ENCODE results near the gene SSPN.
"Not testable (repeated sequence)": the region's sequence is repeated elsewhere in the genome, so short reads cannot be mapped to it uniquely, and the experiment has no call there.

SSPN gene

GRCh38 chr12:26227361-26227745, 32.0 kb downstream of the SSPN start:
- TF ChIP-seq SUZ12 (IDR thresholded peaks at IDR 0.05; ENCODE audit: extremely low read depth, insufficient read depth, insufficient read length) (no peak), YY1 (IDR thresholded peaks at IDR 0.05; ENCODE audit: insufficient read depth, insufficient read length) (no peak), ZNF274 (IDR thresholded peaks at IDR 0.05; ENCODE audit: low read depth, low read length) (no peak)
- no peak overlapping the region for H3K4me3 ChIP-seq (ENCODE audit: insufficient read length, low read depth)
- H3K4me1 ChIP-seq (ENCODE audit: insufficient read depth, insufficient read length) = peaks cover 2% of the 10 kb centered on the region
- no peaks in the 10 kb centered on the region for H3K9me3 ChIP-seq (ENCODE audit: insufficient read depth, low read length)
- H3K36me3 ChIP-seq (ENCODE audit: insufficient read depth, insufficient read length, low read length) = no peaks in the 10 kb centered on the region
- no peak for DNase-seq (ENCODE audit: low read depth, low spot score)
- no peak overlapping the region for H3K9ac ChIP-seq (ENCODE audit: insufficient read length, low read depth)
- peaks cover 68% of the 10 kb centered on the region for H3K27me3 ChIP-seq (ENCODE audit: insufficient read depth, insufficient read length)

GRCh38 chr12:26229910-26230309, 34.5 kb downstream of the SSPN start:
- H3K4me3 ChIP-seq (ENCODE audit: insufficient read length, low read depth) = no peak overlapping the region
- no peaks in the 10 kb centered on the region for H3K36me3 ChIP-seq (ENCODE audit: insufficient read depth, insufficient read length, low read length)
- peaks cover 61% of the 10 kb centered on the region for H3K27me3 ChIP-seq (ENCODE audit: insufficient read depth, insufficient read length)
- no peak for TF ChIP-seq SUZ12 (IDR thresholded peaks at IDR 0.05; ENCODE audit: extremely low read depth, insufficient read depth, insufficient read length)
- DNase-seq (ENCODE audit: low read depth, low spot score) = no peak
- H3K9me3 ChIP-seq (ENCODE audit: insufficient read depth, low read length) = no peaks in the 10 kb centered on the region
- H3K4me1 ChIP-seq (ENCODE audit: insufficient read depth, insufficient read length) = peaks cover 2% of the 10 kb centered on the region
- H3K9ac ChIP-seq (ENCODE audit: insufficient read length, low read depth) = no peak overlapping the region

GRCh38 chr12:26231470-26231869, 36.1 kb downstream of the SSPN start:
- TF ChIP-seq YY1 (IDR thresholded peaks at IDR 0.05; ENCODE audit: insufficient read depth, insufficient read length) = no peak
- no peak overlapping the region for H3K9ac ChIP-seq (ENCODE audit: insufficient read length, low read depth)
- H3K4me1 ChIP-seq (ENCODE audit: insufficient read depth, insufficient read length) = no peaks in the 10 kb centered on the region
- no peak overlapping the region for H3K4me3 ChIP-seq (ENCODE audit: insufficient read length, low read depth)
- no peaks in the 10 kb centered on the region for H3K9me3 ChIP-seq (ENCODE audit: insufficient read depth, low read length)
- no peak for DNase-seq (ENCODE audit: low read depth, low spot score)
- H3K36me3 ChIP-seq (ENCODE audit: insufficient read depth, insufficient read length, low read length) = no peaks in the 10 kb centered on the region
- peaks cover 46% of the 10 kb centered on the region for H3K27me3 ChIP-seq (ENCODE audit: insufficient read depth, insufficient read length)

GRCh38 chr12:26231921-26232320, 36.5 kb downstream of the SSPN start:
- no peak for DNase-seq (ENCODE audit: low read depth, low spot score)
- Histone ChIP-seq H3K9ac (ENCODE audit: insufficient read length, low read depth) (no peak overlapping the region), H3K4me1 (ENCODE audit: insufficient read depth, insufficient read length) (no peaks in the 10 kb centered on the region), H3K4me3 (ENCODE audit: insufficient read length, low read depth) (no peak overlapping the region), H3K27me3 (ENCODE audit: insufficient read depth, insufficient read length) (peaks cover 41% of the 10 kb centered on the region), H3K9me3 (ENCODE audit: insufficient read depth, low read length) (no peaks in the 10 kb centered on the region), H3K36me3 (ENCODE audit: insufficient read depth, insufficient read length, low read length) (no peaks in the 10 kb centered on the region)
- TF ChIP-seq YY1 (IDR thresholded peaks at IDR 0.05; ENCODE audit: insufficient read depth, insufficient read length) = no peak
- TF ChIP-seq SUZ12 (IDR thresholded peaks at IDR 0.05; ENCODE audit: extremely low read depth, insufficient read depth, insufficient read length) = no peak
- TF ChIP-seq ZNF274 (IDR thresholded peaks at IDR 0.05; ENCODE audit: low read depth, low read length) = no peak

- Histone ChIP-seq H3K36me3 (ENCODE audit: insufficient read depth, insufficient read length, low read length) (no peaks in the 10 kb centered on the region), H3K4me1 (ENCODE audit: insufficient read depth, insufficient read length) (no peaks in the 10 kb centered on the region), H3K9me3 (ENCODE audit: insufficient read depth, low read length) (no peaks in the 10 kb centered on the region), H3K4me3 (ENCODE audit: insufficient read length, low read depth) (no peak overlapping the region), H3K9ac (ENCODE audit: insufficient read length, low read depth) (no peak overlapping the region), H3K27me3 (ENCODE audit: insufficient read depth, insufficient read length) (peaks cover 27% of the 10 kb centered on the region)
- no peak for DNase-seq (ENCODE audit: low read depth, low spot score)
- TF ChIP-seq ZNF274 (IDR thresholded peaks at IDR 0.05; ENCODE audit: low read depth, low read length) = no peak
- TF ChIP-seq SUZ12 (IDR thresholded peaks at IDR 0.05; ENCODE audit: extremely low read depth, insufficient read depth, insufficient read length) = no peak
- no peak for TF ChIP-seq YY1 (IDR thresholded peaks at IDR 0.05; ENCODE audit: insufficient read depth, insufficient read length)
Measured at GRCh38 chr12:26233631-26234030, 38.3 kb downstream of the SSPN start.

GRCh38 chr12:26235465-26235864, 40.1 kb downstream of the SSPN start:
- DNase-seq (ENCODE audit: low read depth, low spot score); H3K9ac ChIP-seq (ENCODE audit: insufficient read length, low read depth); H3K9me3 ChIP-seq (ENCODE audit: insufficient read depth, low read length); H3K4me3 ChIP-seq (ENCODE audit: insufficient read length, low read depth); H3K36me3 ChIP-seq (ENCODE audit: insufficient read depth, insufficient read length, low read length); H3K4me1 ChIP-seq (ENCODE audit: insufficient read depth, insufficient read length): not testable (repeated sequence)
- peaks cover 16% of the 10 kb centered on the region for H3K27me3 ChIP-seq (ENCODE audit: insufficient read depth, insufficient read length)

- TF ChIP-seq SUZ12 (IDR thresholded peaks at IDR 0.05; ENCODE audit: extremely low read depth, insufficient read depth, insufficient read length) (no peak), YY1 (IDR thresholded peaks at IDR 0.05; ENCODE audit: insufficient read depth, insufficient read length) (no peak), ZNF274 (IDR thresholded peaks at IDR 0.05; ENCODE audit: low read depth, low read length) (no peak)
- Histone ChIP-seq H3K4me3 (ENCODE audit: insufficient read length, low read depth) (no peak overlapping the region), H3K9ac (ENCODE audit: insufficient read length, low read depth) (no peak overlapping the region), H3K4me1 (ENCODE audit: insufficient read depth, insufficient read length) (peaks cover 5% of the 10 kb centered on the region), H3K27me3 (ENCODE audit: insufficient read depth, insufficient read length) (peaks cover 33% of the 10 kb centered on the region), H3K36me3 (ENCODE audit: insufficient read depth, insufficient read length, low read length) (no peaks in the 10 kb centered on the region), H3K9me3 (ENCODE audit: insufficient read depth, low read length) (no peaks in the 10 kb centered on the region)
- DNase-seq (ENCODE audit: low read depth, low spot score) = no peak
Measured at GRCh38 chr12:26238341-26239121, 43.2 kb downstream of the SSPN start.
